OCI-LY7 (cell line): ENCODE data around the gene TTC28. TPM values are rescaled to one million over a fixed set of nuclear protein-coding genes. Genes with fewer than 3 reads are reported as not detected.

Experiments used
- BruUV-seq: library from RNA; stranded (reverse); fragments of 400-500 nt; replicated peaks from 2 replicates; lab custom pipeline; 2021; lab: Mats Ljungman, UMichigan
- CTCF ChIA-PET: fragments of 300-600 bp; sonication (Branson Sonifier 250); formaldehyde crosslinking; loops from one replicate; lab custom pipeline; 2022; ENCODE audit warnings: antibody characterized with exemption; ENCODE audit not compliant: unreplicated experiment; lab: Charles Lee
- POLR2A ChIA-PET: fragments of 300-600 bp; sonication (Branson Sonifier 250); formaldehyde crosslinking; loops from one replicate; lab custom pipeline; 2022; ENCODE audit warnings: antibody characterized with exemption; lab: Charles Lee
- DNase-seq: peaks from one replicate; pipeline ENCODE4 v3.0.0-alpha.2; 2015; ENCODE audit warnings: low spot score
- H2AFZ ChIP-seq: fragments of 200-600 bp; sonication (generic), shearing (Covaris generic); 2 replicates; pipeline ENCODE4 v1.6.1; 2014; ENCODE audit warnings: mild to moderate bottlenecking, antibody characterized with exemption, low read length, moderate library complexity
- H3K27ac ChIP-seq: fragments of 200-600 bp; sonication (generic); 2 replicates; pipeline ENCODE4 v1.5.1; 2014; ENCODE audit warnings: mixed run types, low read depth, mild to moderate bottlenecking, moderate library complexity, low read length, inconsistent platforms; ENCODE audit not compliant: poor library complexity, severe bottlenecking
- H3K36me3 ChIP-seq: fragments of 200-600 bp; sonication (generic); 2 replicates; pipeline ENCODE4 v1.6.1; 2014; ENCODE audit warnings: mild to moderate bottlenecking, antibody characterized with exemption, low read length, moderate library complexity, mixed read lengths; ENCODE audit not compliant: insufficient read depth
- H3K4me1 ChIP-seq: fragments of 200-600 bp; sonication (generic); 2 replicates; pipeline ENCODE4 v1.5.1; 2014; ENCODE audit warnings: mild to moderate bottlenecking, low read length; ENCODE audit not compliant: insufficient read depth, poor library complexity, severe bottlenecking
- H3K4me2 ChIP-seq: fragments of 200-600 bp; sonication (generic); 2 replicates; pipeline ENCODE4 v1.6.1; 2014; ENCODE audit warnings: mild to moderate bottlenecking, low read length
- H3K4me3 ChIP-seq: fragments of 200-600 bp; sonication (generic); 2 replicates; pipeline ENCODE4 v1.5.1; 2014; ENCODE audit warnings: mild to moderate bottlenecking, low read depth, low read length; ENCODE audit not compliant: poor library complexity, severe bottlenecking
- H3K79me2 ChIP-seq: fragments of 200-600 bp; sonication (generic); 2 replicates; pipeline ENCODE4 v1.6.1; 2016; ENCODE audit warnings: low read depth, mild to moderate bottlenecking, low read length, moderate library complexity, mixed read lengths; ENCODE audit not compliant: insufficient read depth
- H3K9me2 ChIP-seq: fragments of 200-600 bp; sonication (generic); 2 replicates; pipeline ENCODE4 v1.6.1; 2016; ENCODE audit warnings: mild to moderate bottlenecking, low read length, mixed read lengths; ENCODE audit not compliant: insufficient read depth
- H3K9me3 ChIP-seq: fragments of 200-600 bp; sonication (generic); 2 replicates; pipeline ENCODE4 v1.6.1; 2014; ENCODE audit warnings: mild to moderate bottlenecking, mixed run types, low read length, mixed read lengths
- H4K20me1 ChIP-seq: fragments of 200-600 bp; sonication (generic); 2 replicates; pipeline ENCODE4 v1.6.1; 2014; ENCODE audit warnings: mild to moderate bottlenecking, antibody characterized with exemption, low read length, moderate library complexity, mixed read lengths; ENCODE audit not compliant: insufficient read depth
- EZH2phosphoT487 ChIP-seq: fragments of 200-600 bp; sonication (generic); IDR thresholded peaks from 2 replicates; pipeline ENCODE4 v1.6.1; 2018; ENCODE audit warnings: low read depth, borderline replicate concordance, mild to moderate bottlenecking, mixed run types, antibody characterized with exemption, low read length, moderate library complexity, mixed read lengths
- intact Hi-C: fragments of 100-400 bp; cut with micrococcal nuclease; formaldehyde crosslinking; loops from one replicate; pipeline ENCODE4 v1.10.0; 2022; ENCODE audit not compliant: unreplicated experiment
- total RNA-seq, 2 experiments: library from RNA; depleted of rRNA in 1 of 2; stranded (reverse); fragments of >200 nt in 1 of 2; shearing (Covaris generic) in 1 of 2; gene quantifications; 2 replicates each; pipeline ENCODE4 v1.2.3, GENCODE V29; 2014 to 2022
- TF ChIP-seq, protein P1 (sequence below): fragments of 200-600 bp; sonication (generic); conservative IDR thresholded peaks from 2 replicates; pipeline ENCODE4 v1.5.1; 2014; ENCODE audit warnings: mild to moderate bottlenecking, antibody characterized with exemption, low read length, moderate library complexity, mixed read lengths

TTC28 gene
- total RNA-seq, 2 experiments from 2014 or later, result under 0.01 to 0.55 TPM

DNA sequence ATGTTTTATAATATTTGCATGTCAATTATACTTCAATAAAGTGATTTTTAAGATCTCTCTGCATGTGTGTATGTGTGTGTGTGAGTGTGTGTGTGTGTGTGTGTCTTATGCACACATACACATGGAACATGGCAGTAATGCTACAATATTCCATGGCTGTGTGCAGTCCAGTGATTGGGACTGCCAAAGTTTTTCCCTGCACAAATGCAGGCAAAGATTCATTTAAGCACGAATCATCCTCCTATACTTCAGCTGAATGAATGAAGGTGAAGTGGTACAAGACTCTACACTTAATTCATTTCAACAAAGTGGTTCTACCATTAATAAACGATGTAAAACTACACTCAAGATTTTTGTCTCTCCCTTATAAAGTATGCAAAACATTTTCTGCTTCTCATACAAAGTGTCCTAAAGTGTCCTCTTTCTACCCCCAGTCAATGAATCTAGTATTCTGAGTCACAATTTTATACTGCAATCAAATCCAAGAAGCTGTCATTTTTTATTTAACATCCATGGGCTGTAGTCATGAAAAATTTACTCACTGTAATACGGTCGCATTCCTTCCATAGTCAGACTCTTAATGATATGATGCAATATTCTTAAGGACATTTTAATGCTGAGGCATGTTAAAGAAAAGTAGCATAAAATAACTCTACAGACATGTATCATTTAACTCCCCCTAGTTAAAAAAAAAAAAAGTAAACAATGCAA is 132.4 kb downstream of the TTC28 start:
- Histone ChIP-seq H2AFZ (no peak overlapping the region), H3K4me3 (no peak overlapping the region), H3K4me1 (no peaks in the 10 kb centered on the region), H3K79me2 (no peaks in the 10 kb centered on the region), H3K36me3 (no peaks in the 10 kb centered on the region), H3K27ac (no peak overlapping the region), H3K9me3 (no peaks in the 10 kb centered on the region), H4K20me1 (no peaks in the 10 kb centered on the region), H3K9me2 (no peaks in the 10 kb centered on the region), H3K4me2 (no peak overlapping the region)
- ChIA-PET POLR2A (no interaction called here), CTCF (no interaction called here)
- intact Hi-C loops, result no loop called here
- no peak for DNase-seq
- TF ChIP-seq, protein P1, sequence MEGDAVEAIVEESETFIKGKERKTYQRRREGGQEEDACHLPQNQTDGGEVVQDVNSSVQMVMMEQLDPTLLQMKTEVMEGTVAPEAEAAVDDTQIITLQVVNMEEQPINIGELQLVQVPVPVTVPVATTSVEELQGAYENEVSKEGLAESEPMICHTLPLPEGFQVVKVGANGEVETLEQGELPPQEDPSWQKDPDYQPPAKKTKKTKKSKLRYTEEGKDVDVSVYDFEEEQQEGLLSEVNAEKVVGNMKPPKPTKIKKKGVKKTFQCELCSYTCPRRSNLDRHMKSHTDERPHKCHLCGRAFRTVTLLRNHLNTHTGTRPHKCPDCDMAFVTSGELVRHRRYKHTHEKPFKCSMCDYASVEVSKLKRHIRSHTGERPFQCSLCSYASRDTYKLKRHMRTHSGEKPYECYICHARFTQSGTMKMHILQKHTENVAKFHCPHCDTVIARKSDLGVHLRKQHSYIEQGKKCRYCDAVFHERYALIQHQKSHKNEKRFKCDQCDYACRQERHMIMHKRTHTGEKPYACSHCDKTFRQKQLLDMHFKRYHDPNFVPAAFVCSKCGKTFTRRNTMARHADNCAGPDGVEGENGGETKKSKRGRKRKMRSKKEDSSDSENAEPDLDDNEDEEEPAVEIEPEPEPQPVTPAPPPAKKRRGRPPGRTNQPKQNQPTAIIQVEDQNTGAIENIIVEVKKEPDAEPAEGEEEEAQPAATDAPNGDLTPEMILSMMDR, result no peak
- TF ChIP-seq EZH2phosphoT487, result no peak
- BruUV-seq, result no TSS peak

DNA sequence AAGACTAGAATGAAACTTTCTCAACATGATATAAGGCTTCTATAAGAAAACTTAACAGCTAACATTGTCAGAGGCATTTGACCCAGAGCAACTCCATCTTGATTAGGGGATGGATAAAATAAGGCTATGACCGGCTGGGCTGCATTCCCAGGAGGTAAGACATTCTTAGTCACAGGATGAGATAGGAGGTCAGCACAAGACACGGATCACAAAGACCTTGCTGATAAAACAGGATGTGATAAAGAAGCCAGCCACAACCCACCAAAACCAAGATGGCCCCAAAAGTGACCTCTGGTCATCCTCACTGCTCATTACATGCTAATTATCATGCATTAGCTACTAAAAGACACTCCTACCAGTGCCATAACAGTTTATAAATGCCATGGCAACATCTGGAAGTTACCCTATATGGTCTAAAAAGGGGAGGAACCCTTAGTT is 135.2 kb downstream of the TTC28 start:
- DNase-seq, result no peak
- Histone ChIP-seq H3K9me2 (no peaks in the 10 kb centered on the region), H3K4me3 (no peak overlapping the region), H3K27ac (no peak overlapping the region), H3K9me3 (no peaks in the 10 kb centered on the region), H4K20me1 (no peaks in the 10 kb centered on the region), H3K79me2 (no peaks in the 10 kb centered on the region), H3K4me1 (no peaks in the 10 kb centered on the region), H3K4me2 (no peak overlapping the region), H3K36me3 (no peaks in the 10 kb centered on the region), H2AFZ (no peak overlapping the region)
- intact Hi-C loops, result no loop called here
- CTCF ChIA-PET, result no interaction called here
- BruUV-seq, result no TSS peak
- TF ChIP-seq, protein P1, result no peak
- TF ChIP-seq EZH2phosphoT487, result no peak
- POLR2A ChIA-PET, result no interaction called here

DNA sequence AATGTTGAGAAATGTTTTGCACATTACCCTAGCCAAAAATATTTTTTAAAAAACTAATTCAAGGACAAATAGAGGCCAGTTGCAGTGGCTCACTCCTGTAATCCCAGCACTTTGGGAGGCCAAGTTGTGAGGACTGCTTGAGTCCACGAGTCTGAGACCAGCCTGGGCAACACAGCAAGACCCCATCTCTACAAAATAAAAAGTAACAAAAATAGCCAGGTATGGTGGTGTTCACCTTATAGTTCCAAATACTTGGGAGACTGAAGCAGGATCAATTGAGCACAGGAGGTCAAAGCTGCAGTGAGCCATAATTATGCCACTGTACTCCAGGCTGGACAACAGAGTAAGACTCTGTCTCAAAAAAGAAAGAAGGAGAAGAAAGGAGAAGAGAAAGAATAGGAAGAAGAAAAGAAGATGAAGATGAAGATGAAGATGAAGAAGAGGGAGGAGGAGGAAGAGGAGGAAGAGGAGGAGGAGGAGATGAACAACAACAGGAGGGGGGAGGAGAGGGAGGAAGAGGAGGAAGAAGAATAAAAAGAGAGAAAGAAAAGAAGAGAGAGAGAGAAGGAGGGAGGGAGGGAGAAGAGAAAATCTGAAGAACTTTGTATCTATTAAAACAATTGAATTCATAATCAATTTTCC is 136.5 kb downstream of the TTC28 start:
- BruUV-seq, result no TSS peak
- Histone ChIP-seq H3K9me3 (no peaks in the 10 kb centered on the region), H3K36me3 (no peaks in the 10 kb centered on the region), H3K4me1 (no peaks in the 10 kb centered on the region), H3K9me2 (no peaks in the 10 kb centered on the region), H3K4me2 (no peak overlapping the region), H3K27ac (no peak overlapping the region), H4K20me1 (no peaks in the 10 kb centered on the region), H2AFZ (no peak overlapping the region), H3K79me2 (no peaks in the 10 kb centered on the region), H3K4me3 (no peak overlapping the region)
- TF ChIP-seq, protein P1, result no peak
- TF ChIP-seq EZH2phosphoT487, result no peak
- intact Hi-C loops, result no loop called here
- ChIA-PET CTCF (no interaction called here), POLR2A (no interaction called here)
- no peak for DNase-seq
